ENCODE results near the gene BBS9.
"Not testable (repeated sequence)": the region's sequence is repeated elsewhere in the genome, so short reads cannot be mapped to it uniquely, and the experiment has no call there.

The BBS9 gene

GRCh38 chr7:33477719-33478480 lies 348.5 kb downstream of the BBS9 start:
- peaks cover 11% of the 10 kb centered on the region for H3K9me3 Mint-ChIP-seq
- H3K27ac Mint-ChIP-seq, result no peak overlapping the region
- H3K4me3 Mint-ChIP-seq, result no peak overlapping the region
- H3K27me3 Mint-ChIP-seq, result no peaks in the 10 kb centered on the region
- H3K4me1 Mint-ChIP-seq, result no peaks in the 10 kb centered on the region
- peaks cover 24% of the 10 kb centered on the region for H3K36me3 Mint-ChIP-seq

- not testable (repeated sequence) for H3K9me3 Mint-ChIP-seq, H3K27me3 Mint-ChIP-seq, H3K4me3 Mint-ChIP-seq
These were observed 355.1 kb downstream of the BBS9 start for GRCh38 chr7:33484476-33484875.

GRCh38 chr7:33485747-33486493 lies 356.6 kb downstream of the BBS9 start:
- H3K4me1 Mint-ChIP-seq, result no peaks in the 10 kb centered on the region
- no peak overlapping the region for H3K27ac Mint-ChIP-seq
- no peaks in the 10 kb centered on the region for H3K27me3 Mint-ChIP-seq
- H3K4me3 Mint-ChIP-seq, result no peak overlapping the region
- peaks cover 3% of the 10 kb centered on the region for H3K9me3 Mint-ChIP-seq
- peaks cover 16% of the 10 kb centered on the region for H3K36me3 Mint-ChIP-seq

More at GRCh38 chr7:33484476-33484875, 355.1 kb downstream of the BBS9 start:
- not testable (repeated sequence) for H3K4me1 Mint-ChIP-seq, H3K27ac Mint-ChIP-seq
- H3K36me3 Mint-ChIP-seq, result peaks cover 17% of the 10 kb centered on the region

- Mint-ChIP-seq H3K4me3 (no peak overlapping the region), H3K27ac (no peak overlapping the region), H3K4me1 (no peaks in the 10 kb centered on the region), H3K36me3 (peaks cover 16% of the 10 kb centered on the region), H3K27me3 (no peaks in the 10 kb centered on the region), H3K9me3 (peaks cover 3% of the 10 kb centered on the region)
These were observed 357.3 kb downstream of the BBS9 start for GRCh38 chr7:33486633-33487032.

- Mint-ChIP-seq H3K27me3 (no peaks in the 10 kb centered on the region), H3K4me3 (no peak overlapping the region), H3K36me3 (peaks cover 13% of the 10 kb centered on the region), H3K9me3 (peaks cover 3% of the 10 kb centered on the region), H3K27ac (no peak overlapping the region), H3K4me1 (no peaks in the 10 kb centered on the region)
These were observed 358.8 kb downstream of the BBS9 start for GRCh38 chr7:33487998-33488682.

- H3K27me3 Mint-ChIP-seq, result no peaks in the 10 kb centered on the region
- H3K4me1 Mint-ChIP-seq, result no peaks in the 10 kb centered on the region
- H3K4me3 Mint-ChIP-seq, result no peak overlapping the region
- H3K36me3 Mint-ChIP-seq, result peaks cover 8% of the 10 kb centered on the region
- no peaks in the 10 kb centered on the region for H3K9me3 Mint-ChIP-seq
- H3K27ac Mint-ChIP-seq, result no peak overlapping the region
These were observed 365.1 kb downstream of the BBS9 start for GRCh38 chr7:33494474-33494873.

GRCh38 chr7:33495207-33495606 lies 365.8 kb downstream of the BBS9 start:
- Mint-ChIP-seq H3K4me3 (no peak overlapping the region), H3K27ac (no peak overlapping the region), H3K4me1 (no peaks in the 10 kb centered on the region), H3K36me3 (peaks cover 7% of the 10 kb centered on the region), H3K27me3 (no peaks in the 10 kb centered on the region), H3K9me3 (no peaks in the 10 kb centered on the region)

- Mint-ChIP-seq H3K4me1 (no peaks in the 10 kb centered on the region), H3K27ac (no peak overlapping the region), H3K27me3 (no peaks in the 10 kb centered on the region), H3K36me3 (peaks cover 2% of the 10 kb centered on the region), H3K4me3 (no peak overlapping the region), H3K9me3 (no peaks in the 10 kb centered on the region)
These were observed 367.7 kb downstream of the BBS9 start for GRCh38 chr7:33497051-33497450.

GRCh38 chr7:33500703-33501701 lies 371.6 kb downstream of the BBS9 start:
- Mint-ChIP-seq H3K27me3 (no peaks in the 10 kb centered on the region), H3K4me1 (no peaks in the 10 kb centered on the region), H3K36me3 (peaks cover 7% of the 10 kb centered on the region), H3K4me3 (no peak overlapping the region), H3K9me3 (no peaks in the 10 kb centered on the region), H3K27ac (no peak overlapping the region)

- Mint-ChIP-seq H3K4me1 (no peaks in the 10 kb centered on the region), H3K4me3 (no peak overlapping the region), H3K9me3 (no peaks in the 10 kb centered on the region), H3K27me3 (no peaks in the 10 kb centered on the region), H3K36me3 (peaks cover 12% of the 10 kb centered on the region), H3K27ac (no peak overlapping the region)
These were observed 373.6 kb downstream of the BBS9 start for GRCh38 chr7:33503014-33503413.

GRCh38 chr7:33503736-33504135 lies 374.4 kb downstream of the BBS9 start:
- Mint-ChIP-seq H3K27ac (no peak overlapping the region), H3K4me1 (no peaks in the 10 kb centered on the region), H3K9me3 (no peaks in the 10 kb centered on the region), H3K36me3 (peaks cover 12% of the 10 kb centered on the region), H3K27me3 (no peaks in the 10 kb centered on the region), H3K4me3 (no peak overlapping the region)

- Mint-ChIP-seq H3K4me3 (no peak overlapping the region), H3K36me3 (peaks cover 12% of the 10 kb centered on the region), H3K9me3 (no peaks in the 10 kb centered on the region), H3K27me3 (no peaks in the 10 kb centered on the region), H3K4me1 (no peaks in the 10 kb centered on the region), H3K27ac (no peak overlapping the region)
These were observed 374.9 kb downstream of the BBS9 start for GRCh38 chr7:33504266-33504665.

GRCh38 chr7:33509206-33509605 lies 379.8 kb downstream of the BBS9 start:
- H3K36me3 Mint-ChIP-seq, result peaks cover 16% of the 10 kb centered on the region
- H3K4me1 Mint-ChIP-seq, result no peaks in the 10 kb centered on the region
- H3K27ac Mint-ChIP-seq, result no peak overlapping the region
- H3K4me3 Mint-ChIP-seq, result no peak overlapping the region
- H3K27me3 Mint-ChIP-seq, result no peaks in the 10 kb centered on the region
- no peaks in the 10 kb centered on the region for H3K9me3 Mint-ChIP-seq

GRCh38 chr7:33511778-33512177 lies 382.4 kb downstream of the BBS9 start:
- Mint-ChIP-seq H3K27ac (no peak overlapping the region), H3K27me3 (no peaks in the 10 kb centered on the region), H3K4me1 (no peaks in the 10 kb centered on the region), H3K4me3 (no peak overlapping the region), H3K36me3 (peaks cover 8% of the 10 kb centered on the region), H3K9me3 (no peaks in the 10 kb centered on the region)

GRCh38 chr7:33516568-33516967 lies 387.2 kb downstream of the BBS9 start:
- Mint-ChIP-seq H3K27me3 (no peaks in the 10 kb centered on the region), H3K27ac (no peak overlapping the region), H3K4me1 (no peaks in the 10 kb centered on the region), H3K36me3 (peaks cover 8% of the 10 kb centered on the region), H3K9me3 (no peaks in the 10 kb centered on the region), H3K4me3 (no peak overlapping the region)
